Measurements from ENCODE around the gene NOS2.
A peak's percentile ranks its signal among the peaks of the same experiment; 100 is the strongest.

Gene NOS2

DNA sequence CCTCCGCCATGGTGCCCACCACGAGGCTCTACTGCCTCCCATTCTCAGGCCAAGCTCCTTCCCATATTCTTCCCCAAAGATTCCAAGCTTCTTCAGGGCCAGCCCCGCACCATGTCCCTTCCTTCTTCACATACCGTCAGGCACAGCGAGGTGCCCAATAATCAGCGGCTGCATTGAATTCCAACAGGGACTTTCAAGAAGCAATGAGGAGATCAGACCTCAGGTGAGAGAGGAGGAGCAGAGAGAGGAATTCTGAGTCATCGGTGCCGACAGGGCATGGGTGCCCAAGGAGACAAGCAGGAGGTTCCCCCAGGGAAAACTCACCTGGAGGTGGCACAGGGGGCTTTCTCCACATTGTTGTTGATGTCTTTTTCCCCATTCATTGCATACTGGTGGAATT is 2.0 kb downstream of the NOS2 start:
- DNase-seq (ENCODE audit: insufficient read length) (no peak), FAIRE-seq (no peak)

GRCh38 chr17:27797390-27798091 is 2.8 kb downstream of the NOS2 start:
- DNase-seq (ENCODE audit: insufficient read length) = no peak
- no peak for FAIRE-seq

More for the DNA sequence above, 2.0 kb downstream of the NOS2 start:
- TF ChIP-seq POLR2AphosphoS5 (IDR thresholded peaks at IDR 0.05; ENCODE audit: low read depth, low read length) (no peak), POLR2A (IDR thresholded peaks at IDR 0.05; ENCODE audit: low read depth, low read length) (no peak), TAF1 (IDR thresholded peaks at IDR 0.05; ENCODE audit: borderline replicate concordance, low read depth, low read length) (no peak)

GRCh38 chr17:27793906-27794569 is 6.3 kb downstream of the NOS2 start:
- TF ChIP-seq TAF1 (IDR thresholded peaks at IDR 0.05; ENCODE audit: borderline replicate concordance, low read depth, low read length) (no peak), POLR2A (IDR thresholded peaks at IDR 0.05; ENCODE audit: low read depth, low read length) (no peak), POLR2AphosphoS5 (IDR thresholded peaks at IDR 0.05; ENCODE audit: low read depth, low read length) (no peak)
- DNase-seq (ENCODE audit: insufficient read length) = no peak
- no peak for FAIRE-seq

More at GRCh38 chr17:27797390-27798091, 2.8 kb downstream of the NOS2 start:
- TF ChIP-seq POLR2AphosphoS5 (IDR thresholded peaks at IDR 0.05; ENCODE audit: low read depth, low read length) (no peak), TAF1 (IDR thresholded peaks at IDR 0.05; ENCODE audit: borderline replicate concordance, low read depth, low read length) (no peak)

DNA sequence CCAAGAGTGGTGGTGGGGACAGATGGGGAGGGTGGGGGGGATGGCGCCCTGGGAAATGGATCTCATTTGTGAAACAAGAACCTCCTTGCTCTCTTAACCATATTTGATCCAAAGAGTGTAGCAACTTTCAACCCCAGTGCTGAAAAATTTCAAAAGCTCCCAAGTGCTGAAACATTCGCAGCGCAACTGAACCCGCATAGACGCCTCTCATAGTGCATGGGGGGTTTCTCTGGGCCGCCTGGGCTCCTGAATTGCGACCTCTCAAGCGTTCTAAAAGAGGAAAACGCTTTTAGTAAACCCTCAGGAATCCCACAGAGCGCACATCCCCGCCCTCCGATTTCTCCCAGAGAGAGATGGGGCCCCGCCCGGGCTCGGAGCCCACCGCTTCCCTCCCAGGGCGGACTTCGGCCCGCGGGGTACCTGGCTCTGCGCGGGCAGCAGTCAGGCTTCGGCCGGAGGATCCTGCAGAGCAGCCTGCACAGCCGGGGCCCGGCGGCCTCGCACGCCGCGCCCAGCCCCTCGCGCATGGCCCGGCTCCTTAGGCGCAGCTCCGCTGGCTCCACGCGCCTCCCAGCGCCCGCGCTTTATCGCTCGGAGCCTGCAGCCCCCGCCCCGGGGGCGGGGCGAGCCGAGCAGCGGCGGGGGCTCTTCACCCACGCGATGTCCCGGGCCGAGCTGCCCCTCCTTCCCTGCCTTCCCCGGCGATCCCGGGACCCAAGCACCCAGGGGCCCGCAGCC is 7.0 kb downstream of the NOS2 start:
- FAIRE-seq (no peak), DNase-seq (ENCODE audit: insufficient read length) (peak; percentile 34)
- TF ChIP-seq TAF1 (IDR thresholded peaks at IDR 0.05; ENCODE audit: borderline replicate concordance, low read depth, low read length) = no peak
- TF ChIP-seq POLR2A (IDR thresholded peaks at IDR 0.05; ENCODE audit: low read depth, low read length) = no peak
- TF ChIP-seq POLR2AphosphoS5 (IDR thresholded peaks at IDR 0.05; ENCODE audit: low read depth, low read length) = no peak

DNA sequence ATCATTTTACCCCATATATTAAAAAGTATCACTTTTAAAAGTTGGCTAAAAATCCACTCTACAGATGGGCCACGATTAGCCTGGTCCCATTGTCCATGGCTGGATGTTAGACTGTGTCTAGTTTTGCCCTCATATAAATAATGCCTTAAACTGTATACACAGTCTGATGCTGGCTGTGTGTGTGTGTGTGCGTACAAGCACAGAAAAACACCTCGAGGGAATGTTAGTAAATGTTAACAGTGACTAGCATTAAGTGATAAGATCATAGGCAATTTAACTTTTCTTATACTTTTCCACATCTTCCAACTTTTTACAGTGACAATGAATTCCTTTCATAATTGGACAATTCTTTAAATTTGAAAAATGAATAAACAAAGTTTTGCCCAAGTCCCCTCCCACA is 8.2 kb downstream of the NOS2 start:
- TF ChIP-seq TAF1 (IDR thresholded peaks at IDR 0.05; ENCODE audit: borderline replicate concordance, low read depth, low read length) (no peak), POLR2A (IDR thresholded peaks at IDR 0.05; ENCODE audit: low read depth, low read length) (no peak), POLR2AphosphoS5 (IDR thresholded peaks at IDR 0.05; ENCODE audit: low read depth, low read length) (no peak)
- DNase-seq (ENCODE audit: insufficient read length) = no peak
- FAIRE-seq = no peak

- no peak for TF ChIP-seq POLR2A (IDR thresholded peaks at IDR 0.05; ENCODE audit: low read depth, low read length)
- TF ChIP-seq TAF1 (IDR thresholded peaks at IDR 0.05; ENCODE audit: borderline replicate concordance, low read depth, low read length) = no peak
- TF ChIP-seq POLR2AphosphoS5 (IDR thresholded peaks at IDR 0.05; ENCODE audit: low read depth, low read length) = no peak
- DNase-seq (ENCODE audit: insufficient read length) (no peak), FAIRE-seq (no peak)
These were observed 11.4 kb downstream of the NOS2 start for GRCh38 chr17:27788919-27789318.

DNA sequence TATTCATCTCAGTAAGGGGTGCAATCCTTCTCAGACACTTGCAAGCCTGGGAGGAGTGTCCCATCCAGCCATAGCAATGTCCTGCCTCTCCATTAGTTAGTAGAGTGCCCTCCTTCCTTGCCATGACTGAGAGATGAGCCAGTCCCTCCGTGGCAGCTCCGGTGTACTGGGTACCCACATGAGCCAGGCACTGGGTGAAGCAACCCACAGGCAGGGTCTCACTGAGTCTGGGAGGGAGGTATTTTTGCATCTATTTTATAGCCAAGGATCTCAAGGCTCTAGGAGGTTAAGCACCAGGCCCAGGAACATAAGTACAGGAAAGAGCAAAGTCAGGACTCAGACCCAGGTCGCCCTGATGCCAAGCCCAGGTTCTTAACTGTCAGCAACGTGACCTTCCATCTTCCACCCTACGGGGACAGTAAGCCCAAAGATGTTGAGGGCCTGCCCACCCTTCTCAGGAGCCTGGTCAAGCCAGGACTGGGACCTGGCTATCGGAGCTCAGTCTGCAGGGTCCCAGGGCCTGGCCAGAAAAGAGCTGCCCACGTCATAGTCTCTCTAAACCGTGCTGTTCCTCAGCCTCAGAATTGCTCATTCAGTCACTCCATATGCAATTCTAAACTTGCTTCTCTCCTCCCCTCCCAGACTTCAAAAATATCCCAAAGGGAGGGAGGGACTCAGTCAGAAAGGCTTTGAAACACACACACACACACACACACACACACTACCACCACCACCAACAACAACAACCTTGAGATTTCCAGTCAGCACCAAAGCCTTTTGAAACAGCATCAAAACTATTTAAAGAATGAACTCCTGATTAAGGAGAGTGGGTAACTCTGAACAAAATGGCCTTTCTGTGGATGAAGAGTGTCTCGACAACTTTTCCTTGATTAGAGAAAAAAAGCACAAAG is 16.6 kb downstream of the NOS2 start:
- TF ChIP-seq POLR2A (IDR thresholded peaks at IDR 0.05; ENCODE audit: low read depth, low read length) = no peak
- TF ChIP-seq TAF1 (IDR thresholded peaks at IDR 0.05; ENCODE audit: borderline replicate concordance, low read depth, low read length) = no peak
- TF ChIP-seq POLR2AphosphoS5 (IDR thresholded peaks at IDR 0.05; ENCODE audit: low read depth, low read length) = no peak
- no peak for FAIRE-seq
- DNase-seq (ENCODE audit: insufficient read length) = no peak

- no peak for TF ChIP-seq POLR2A (IDR thresholded peaks at IDR 0.05; ENCODE audit: low read depth, low read length)
- TF ChIP-seq TAF1 (IDR thresholded peaks at IDR 0.05; ENCODE audit: borderline replicate concordance, low read depth, low read length) = no peak
- TF ChIP-seq POLR2AphosphoS5 (IDR thresholded peaks at IDR 0.05; ENCODE audit: low read depth, low read length) = no peak
- no peak for DNase-seq (ENCODE audit: insufficient read length)
These were observed 17.5 kb downstream of the NOS2 start for GRCh38 chr17:27782791-27783206.

DNA sequence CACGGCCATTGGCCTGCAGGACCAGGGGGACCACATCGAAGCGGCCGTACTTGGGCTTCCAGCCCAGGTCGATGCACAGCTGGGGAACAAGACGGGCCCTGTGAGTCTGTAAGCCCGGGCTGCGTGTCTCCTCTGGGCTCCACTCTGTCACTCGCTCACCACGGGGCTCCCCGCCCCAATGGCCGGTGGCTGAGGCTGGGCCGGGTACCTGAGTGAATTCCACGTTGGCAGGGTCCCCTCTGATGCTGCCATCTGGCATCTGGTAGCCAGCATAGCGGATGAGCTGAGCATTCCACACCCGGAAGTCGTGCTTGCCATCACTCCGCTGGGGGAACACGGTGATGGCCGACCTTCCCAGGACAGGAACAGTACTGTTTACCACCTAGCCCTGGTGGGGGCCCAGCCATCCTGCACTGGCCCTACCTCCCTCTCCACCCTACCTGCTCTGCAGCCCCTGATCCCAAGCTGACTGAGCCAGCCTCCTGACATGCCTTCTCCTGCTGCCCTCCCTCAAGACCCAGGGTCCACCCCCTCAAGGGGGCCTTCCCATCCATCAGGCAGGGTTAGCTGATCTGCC is 19.4 kb downstream of the NOS2 start:
- no peak for TF ChIP-seq POLR2AphosphoS5 (IDR thresholded peaks at IDR 0.05; ENCODE audit: low read depth, low read length)
- no peak for TF ChIP-seq POLR2A (IDR thresholded peaks at IDR 0.05; ENCODE audit: low read depth, low read length)
- no peak for TF ChIP-seq TAF1 (IDR thresholded peaks at IDR 0.05; ENCODE audit: borderline replicate concordance, low read depth, low read length)
- FAIRE-seq (no peak), DNase-seq (ENCODE audit: insufficient read length) (no peak)

More at GRCh38 chr17:27782791-27783206, 17.5 kb downstream of the NOS2 start:
- FAIRE-seq = no peak

- FAIRE-seq = no peak
- TF ChIP-seq TAF1 (IDR thresholded peaks at IDR 0.05; ENCODE audit: borderline replicate concordance, low read depth, low read length) = no peak
- TF ChIP-seq POLR2AphosphoS5 (IDR thresholded peaks at IDR 0.05; ENCODE audit: low read depth, low read length) = no peak
- no peak for TF ChIP-seq POLR2A (IDR thresholded peaks at IDR 0.05; ENCODE audit: low read depth, low read length)
- no peak for DNase-seq (ENCODE audit: insufficient read length)
These were observed 20.1 kb downstream of the NOS2 start for GRCh38 chr17:27780092-27780827.

Data from GM12892 (cell line).